GM10248 (cell line): Measurements from ENCODE around the gene GATA5.

Source experiments
- CTCF ChIA-PET: fragments of 300-600 bp; sonication (Branson Sonifier 250); formaldehyde crosslinking; extraction: SDS; loops from one replicate; lab custom pipeline; 2021; ENCODE audit warnings: antibody characterized with exemption; lab: Yijun Ruan, JAX
- POLR2A ChIA-PET: fragments of 350-650 bp; sonication (Branson Sonifier 250); formaldehyde crosslinking; extraction: SDS; loops from one replicate; lab custom pipeline; 2020; ENCODE audit warnings: antibody characterized with exemption; lab: Yijun Ruan, JAX
- DNase-seq: peaks from one replicate; pipeline ENCODE4 v3.0.0; 2012; ENCODE audit errors: extremely low spot score
- TF ChIP-seq, protein P1 (sequence below): IDR thresholded peaks from 2 replicates; pipeline ENCODE4 v1.5.1; 2012; ENCODE audit warnings: mild to moderate bottlenecking, low read depth; ENCODE audit errors: extremely low read depth, missing control alignments, control extremely low read depth

Gene GATA5

GRCh38 chr20:62501801-62502495 lies 26.2 kb upstream of the GATA5 start:
- POLR2A ChIA-PET, result no interaction called here
- DNase-seq, result peak; percentile 73
- TF ChIP-seq, protein P1, sequence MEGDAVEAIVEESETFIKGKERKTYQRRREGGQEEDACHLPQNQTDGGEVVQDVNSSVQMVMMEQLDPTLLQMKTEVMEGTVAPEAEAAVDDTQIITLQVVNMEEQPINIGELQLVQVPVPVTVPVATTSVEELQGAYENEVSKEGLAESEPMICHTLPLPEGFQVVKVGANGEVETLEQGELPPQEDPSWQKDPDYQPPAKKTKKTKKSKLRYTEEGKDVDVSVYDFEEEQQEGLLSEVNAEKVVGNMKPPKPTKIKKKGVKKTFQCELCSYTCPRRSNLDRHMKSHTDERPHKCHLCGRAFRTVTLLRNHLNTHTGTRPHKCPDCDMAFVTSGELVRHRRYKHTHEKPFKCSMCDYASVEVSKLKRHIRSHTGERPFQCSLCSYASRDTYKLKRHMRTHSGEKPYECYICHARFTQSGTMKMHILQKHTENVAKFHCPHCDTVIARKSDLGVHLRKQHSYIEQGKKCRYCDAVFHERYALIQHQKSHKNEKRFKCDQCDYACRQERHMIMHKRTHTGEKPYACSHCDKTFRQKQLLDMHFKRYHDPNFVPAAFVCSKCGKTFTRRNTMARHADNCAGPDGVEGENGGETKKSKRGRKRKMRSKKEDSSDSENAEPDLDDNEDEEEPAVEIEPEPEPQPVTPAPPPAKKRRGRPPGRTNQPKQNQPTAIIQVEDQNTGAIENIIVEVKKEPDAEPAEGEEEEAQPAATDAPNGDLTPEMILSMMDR, result no peak
- CTCF ChIA-PET, result interaction anchor here (1.3 to 1.7 kb wide), 4 partner anchors 11 to 290 kb away, joined by 3 to 10 read pairs (median 6); no protein-coding TSS in a partner anchor

- TF ChIP-seq, protein P1, result peak; percentile 88
- ChIA-PET CTCF (interaction anchor here (0.6 to 2.3 kb wide), 40 partner anchors 8 to 349 kb away, joined by 3 to 36 read pairs (median 5); partner anchors contain the start of genes OGFR and SLCO4A1), POLR2A (interaction anchor here (0.6 kb wide), 2 partner anchors 8 to 1168 kb away, joined by 3 to 4 read pairs; no protein-coding TSS in a partner anchor)
- DNase-seq, result peak; percentile 85
Measured at GRCh38 chr20:62500237-62500864, 24.6 kb upstream of the GATA5 start.

DNA sequence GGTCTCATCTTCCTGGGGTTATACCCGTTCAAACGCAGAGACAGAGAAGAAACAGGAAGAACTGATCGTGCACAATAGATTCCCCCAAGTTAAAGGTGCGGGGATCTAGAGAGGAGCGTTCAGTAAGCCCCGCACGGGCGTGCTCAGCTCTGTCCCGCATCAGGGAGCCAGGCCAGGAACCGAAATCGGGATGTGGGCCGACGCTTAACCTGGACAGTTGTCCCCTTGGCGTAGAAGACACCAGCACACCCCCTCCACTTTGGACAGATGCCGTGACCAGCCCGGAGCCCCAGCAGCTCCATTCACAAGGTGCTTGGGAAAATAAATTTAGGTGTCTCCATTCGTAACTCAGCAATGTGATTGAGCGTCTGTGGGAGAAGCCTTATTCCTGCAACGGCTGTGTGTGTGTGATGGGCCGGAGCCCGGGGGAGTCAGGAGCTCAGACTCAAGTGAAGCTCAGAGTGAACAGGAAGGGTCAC lies 24.0 kb upstream of the GATA5 start:
- no peak for DNase-seq
- TF ChIP-seq, protein P1, result no peak
- ChIA-PET CTCF (interaction anchor here (0.6 to 2.3 kb wide), 44 partner anchors 9 to 349 kb away, joined by 3 to 36 read pairs (median 4); partner anchors contain the start of genes MRGBP, OGFR and SLCO4A1), POLR2A (interaction anchor here (0.6 kb wide), 2 partner anchors 9 to 1168 kb away, joined by 3 to 4 read pairs; no protein-coding TSS in a partner anchor)

DNA sequence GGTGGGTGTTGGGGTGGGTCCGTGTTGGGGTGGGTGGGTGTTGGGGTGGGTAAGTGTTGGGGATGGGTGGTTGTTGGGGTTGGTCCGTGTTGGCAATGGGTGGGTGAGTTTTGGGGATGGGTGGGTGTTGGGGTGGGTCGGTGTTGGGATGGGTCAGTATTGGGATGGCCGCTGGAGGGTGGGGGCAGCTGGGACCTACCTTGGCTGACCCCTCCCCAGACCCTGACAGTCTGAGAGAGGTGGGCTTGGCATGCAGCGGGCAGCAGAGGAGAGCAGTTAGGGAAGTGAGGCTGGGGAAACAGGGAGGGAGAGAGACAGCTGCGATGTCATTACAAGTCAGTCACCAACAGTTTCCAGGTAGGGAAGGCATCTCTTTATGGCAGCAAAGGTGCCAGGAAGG lies 23.1 kb upstream of the GATA5 start:
- POLR2A ChIA-PET, result no interaction called here

GRCh38 chr20:62496568-62497218 lies 20.9 kb upstream of the GATA5 start:
- ChIA-PET CTCF (no interaction called here), POLR2A (no interaction called here)
- TF ChIP-seq, protein P1, result peak; percentile 52
- peak; percentile 58 for DNase-seq

More for the DNA sequence above, 23.1 kb upstream of the GATA5 start:
- TF ChIP-seq, protein P1, result no peak
- CTCF ChIA-PET, result interaction anchor here (0.9 to 2.3 kb wide), 24 partner anchors 9 to 309 kb away, joined by 3 to 36 read pairs (median 6); partner anchors contain the start of genes MRGBP and OGFR
- DNase-seq, result no peak

- CTCF ChIA-PET, result interaction anchor here (1.1 to 1.8 kb wide), 2 partner anchors 107 to 121 kb away, joined by 3 to 6 read pairs; no protein-coding TSS in a partner anchor
- POLR2A ChIA-PET, result no interaction called here
- no peak for DNase-seq
- TF ChIP-seq, protein P1, result no peak
Measured at GRCh38 chr20:62495749-62496567, 20.2 kb upstream of the GATA5 start.
